ENCODE measurements around the gene SCN8A.
"Not testable (repeated sequence)": the region's sequence is repeated elsewhere in the genome, so short reads cannot be mapped to it uniquely, and the experiment has no call there.

Gene SCN8A

GRCh38 chr12:51642286-51642685, 51.3 kb downstream of the SCN8A start:
- Histone ChIP-seq H3K27ac (ENCODE audit: low read depth, low read length, severe bottlenecking) (no peak overlapping the region), H3K9me3 (ENCODE audit: control insufficient read depth, low read length) (peaks cover 5% of the 10 kb centered on the region), H3K4me3 (ENCODE audit: extremely low read depth, insufficient read depth, low read length, poor library complexity, severe bottlenecking) (no peak overlapping the region), H3K36me3 (ENCODE audit: control insufficient read depth, insufficient read depth, low read length) (no peaks in the 10 kb centered on the region), H3K4me1 (ENCODE audit: control insufficient read depth, insufficient read depth, low read length, poor library complexity, severe bottlenecking) (no peaks in the 10 kb centered on the region)

- no peaks in the 10 kb centered on the region for H3K9me3 ChIP-seq (ENCODE audit: control insufficient read depth, low read length)
- H3K27ac ChIP-seq (ENCODE audit: low read depth, low read length, severe bottlenecking): no peak overlapping the region
- H3K4me3 ChIP-seq (ENCODE audit: extremely low read depth, insufficient read depth, low read length, poor library complexity, severe bottlenecking): no peak overlapping the region
- H3K4me1 ChIP-seq (ENCODE audit: control insufficient read depth, insufficient read depth, low read length, poor library complexity, severe bottlenecking): no peaks in the 10 kb centered on the region
- no peaks in the 10 kb centered on the region for H3K36me3 ChIP-seq (ENCODE audit: control insufficient read depth, insufficient read depth, low read length)
- WGBS, 2 experiments (ENCODE audit: insufficient coverage in 2 of 2): no CpG with 5 or more reads among the region's 1 CpG
Observed at GRCh38 chr12:51643951-51644350, 52.9 kb downstream of the SCN8A start.

- H3K27ac ChIP-seq (ENCODE audit: low read depth, low read length, severe bottlenecking); H3K4me3 ChIP-seq (ENCODE audit: extremely low read depth, insufficient read depth, low read length, poor library complexity, severe bottlenecking); H3K4me1 ChIP-seq (ENCODE audit: control insufficient read depth, insufficient read depth, low read length, poor library complexity, severe bottlenecking); H3K36me3 ChIP-seq (ENCODE audit: control insufficient read depth, insufficient read depth, low read length); H3K9me3 ChIP-seq (ENCODE audit: control insufficient read depth, low read length): not testable (repeated sequence)
- 100% methylated on average over 2 to 4 of the region's 23 CpGs for WGBS, 2 experiments (ENCODE audit: insufficient coverage in 2 of 2)
Observed at GRCh38 chr12:51644691-51645090, 53.7 kb downstream of the SCN8A start.

GRCh38 chr12:51645961-51646360, 54.9 kb downstream of the SCN8A start:
- Histone ChIP-seq H3K4me1 (ENCODE audit: control insufficient read depth, insufficient read depth, low read length, poor library complexity, severe bottlenecking) (no peaks in the 10 kb centered on the region), H3K27ac (ENCODE audit: low read depth, low read length, severe bottlenecking) (no peak overlapping the region), H3K36me3 (ENCODE audit: control insufficient read depth, insufficient read depth, low read length) (no peaks in the 10 kb centered on the region), H3K9me3 (ENCODE audit: control insufficient read depth, low read length) (no peaks in the 10 kb centered on the region), H3K4me3 (ENCODE audit: extremely low read depth, insufficient read depth, low read length, poor library complexity, severe bottlenecking) (no peak overlapping the region)
- 93 to 100% methylated on average over 1 to 2 of the region's 2 CpGs for WGBS, 2 experiments (ENCODE audit: insufficient coverage in 2 of 2)

- WGBS, 2 experiments (ENCODE audit: insufficient coverage in 2 of 2): 96 to 100% methylated on average over 2 to 3 of the region's 4 CpGs
- no peaks in the 10 kb centered on the region for H3K4me1 ChIP-seq (ENCODE audit: control insufficient read depth, insufficient read depth, low read length, poor library complexity, severe bottlenecking)
- H3K4me3 ChIP-seq (ENCODE audit: extremely low read depth, insufficient read depth, low read length, poor library complexity, severe bottlenecking): no peak overlapping the region
- no peaks in the 10 kb centered on the region for H3K36me3 ChIP-seq (ENCODE audit: control insufficient read depth, insufficient read depth, low read length)
- H3K27ac ChIP-seq (ENCODE audit: low read depth, low read length, severe bottlenecking): no peak overlapping the region
- H3K9me3 ChIP-seq (ENCODE audit: control insufficient read depth, low read length): no peaks in the 10 kb centered on the region
Observed at GRCh38 chr12:51647647-51648046, 56.6 kb downstream of the SCN8A start.

GRCh38 chr12:51653431-51653830, 62.4 kb downstream of the SCN8A start:
- Histone ChIP-seq H3K27ac (ENCODE audit: low read depth, low read length, severe bottlenecking) (no peak overlapping the region), H3K36me3 (ENCODE audit: control insufficient read depth, insufficient read depth, low read length) (no peaks in the 10 kb centered on the region), H3K9me3 (ENCODE audit: control insufficient read depth, low read length) (no peaks in the 10 kb centered on the region), H3K4me1 (ENCODE audit: control insufficient read depth, insufficient read depth, low read length, poor library complexity, severe bottlenecking) (no peaks in the 10 kb centered on the region), H3K4me3 (ENCODE audit: extremely low read depth, insufficient read depth, low read length, poor library complexity, severe bottlenecking) (no peak overlapping the region)

- Histone ChIP-seq H3K9me3 (ENCODE audit: control insufficient read depth, low read length) (no peaks in the 10 kb centered on the region), H3K36me3 (ENCODE audit: control insufficient read depth, insufficient read depth, low read length) (no peaks in the 10 kb centered on the region), H3K27ac (ENCODE audit: low read depth, low read length, severe bottlenecking) (no peak overlapping the region), H3K4me3 (ENCODE audit: extremely low read depth, insufficient read depth, low read length, poor library complexity, severe bottlenecking) (no peak overlapping the region), H3K4me1 (ENCODE audit: control insufficient read depth, insufficient read depth, low read length, poor library complexity, severe bottlenecking) (no peaks in the 10 kb centered on the region)
- WGBS, 2 experiments (ENCODE audit: insufficient coverage in 2 of 2): no CpG with 5 or more reads among the region's 3 CpGs
Observed at GRCh38 chr12:51661199-51661598, 70.2 kb downstream of the SCN8A start.

GRCh38 chr12:51661836-51662235, 70.8 kb downstream of the SCN8A start:
- WGBS, 2 experiments (ENCODE audit: insufficient coverage in 2 of 2): 93 to 96% methylated on average over 4 of the region's 4 CpGs
- no peak overlapping the region for H3K27ac ChIP-seq (ENCODE audit: low read depth, low read length, severe bottlenecking)
- H3K9me3 ChIP-seq (ENCODE audit: control insufficient read depth, low read length): no peaks in the 10 kb centered on the region
- no peaks in the 10 kb centered on the region for H3K36me3 ChIP-seq (ENCODE audit: control insufficient read depth, insufficient read depth, low read length)
- no peak overlapping the region for H3K4me3 ChIP-seq (ENCODE audit: extremely low read depth, insufficient read depth, low read length, poor library complexity, severe bottlenecking)
- no peaks in the 10 kb centered on the region for H3K4me1 ChIP-seq (ENCODE audit: control insufficient read depth, insufficient read depth, low read length, poor library complexity, severe bottlenecking)

- no peaks in the 10 kb centered on the region for H3K4me1 ChIP-seq (ENCODE audit: control insufficient read depth, insufficient read depth, low read length, poor library complexity, severe bottlenecking)
- 97 to 99% methylated on average over 10 to 11 of the region's 11 CpGs for WGBS, 2 experiments (ENCODE audit: insufficient coverage in 2 of 2)
- H3K4me3 ChIP-seq (ENCODE audit: extremely low read depth, insufficient read depth, low read length, poor library complexity, severe bottlenecking): no peak overlapping the region
- H3K9me3 ChIP-seq (ENCODE audit: control insufficient read depth, low read length): no peaks in the 10 kb centered on the region
- H3K27ac ChIP-seq (ENCODE audit: low read depth, low read length, severe bottlenecking): no peak overlapping the region
- H3K36me3 ChIP-seq (ENCODE audit: control insufficient read depth, insufficient read depth, low read length): no peaks in the 10 kb centered on the region
Observed at GRCh38 chr12:51662728-51663154, 71.7 kb downstream of the SCN8A start.

GRCh38 chr12:51663390-51663789, 72.4 kb downstream of the SCN8A start:
- Histone ChIP-seq H3K27ac (ENCODE audit: low read depth, low read length, severe bottlenecking) (no peak overlapping the region), H3K9me3 (ENCODE audit: control insufficient read depth, low read length) (no peaks in the 10 kb centered on the region), H3K4me3 (ENCODE audit: extremely low read depth, insufficient read depth, low read length, poor library complexity, severe bottlenecking) (no peak overlapping the region), H3K4me1 (ENCODE audit: control insufficient read depth, insufficient read depth, low read length, poor library complexity, severe bottlenecking) (no peaks in the 10 kb centered on the region), H3K36me3 (ENCODE audit: control insufficient read depth, insufficient read depth, low read length) (no peaks in the 10 kb centered on the region)

GRCh38 chr12:51666696-51667095, 75.7 kb downstream of the SCN8A start:
- H3K9me3 ChIP-seq (ENCODE audit: control insufficient read depth, low read length): no peaks in the 10 kb centered on the region
- WGBS, 2 experiments (ENCODE audit: insufficient coverage in 2 of 2): 33 to 40% methylated on average over 2 to 4 of the region's 5 CpGs
- H3K36me3 ChIP-seq (ENCODE audit: control insufficient read depth, insufficient read depth, low read length): no peaks in the 10 kb centered on the region
- H3K27ac ChIP-seq (ENCODE audit: low read depth, low read length, severe bottlenecking): no peak overlapping the region
- H3K4me1 ChIP-seq (ENCODE audit: control insufficient read depth, insufficient read depth, low read length, poor library complexity, severe bottlenecking): no peaks in the 10 kb centered on the region
- no peak overlapping the region for H3K4me3 ChIP-seq (ENCODE audit: extremely low read depth, insufficient read depth, low read length, poor library complexity, severe bottlenecking)

GRCh38 chr12:51667269-51667668, 76.2 kb downstream of the SCN8A start:
- no peaks in the 10 kb centered on the region for H3K9me3 ChIP-seq (ENCODE audit: control insufficient read depth, low read length)
- no peak overlapping the region for H3K27ac ChIP-seq (ENCODE audit: low read depth, low read length, severe bottlenecking)
- no peak overlapping the region for H3K4me3 ChIP-seq (ENCODE audit: extremely low read depth, insufficient read depth, low read length, poor library complexity, severe bottlenecking)
- H3K4me1 ChIP-seq (ENCODE audit: control insufficient read depth, insufficient read depth, low read length, poor library complexity, severe bottlenecking): no peaks in the 10 kb centered on the region
- no CpG with 5 or more reads among the region's 2 CpGs for WGBS, 2 experiments (ENCODE audit: insufficient coverage in 2 of 2)
- H3K36me3 ChIP-seq (ENCODE audit: control insufficient read depth, insufficient read depth, low read length): no peaks in the 10 kb centered on the region

All from mesodermal cell (in vitro differentiated cells).